ENCODE results near the gene UNC5C.

The UNC5C gene

DNA sequence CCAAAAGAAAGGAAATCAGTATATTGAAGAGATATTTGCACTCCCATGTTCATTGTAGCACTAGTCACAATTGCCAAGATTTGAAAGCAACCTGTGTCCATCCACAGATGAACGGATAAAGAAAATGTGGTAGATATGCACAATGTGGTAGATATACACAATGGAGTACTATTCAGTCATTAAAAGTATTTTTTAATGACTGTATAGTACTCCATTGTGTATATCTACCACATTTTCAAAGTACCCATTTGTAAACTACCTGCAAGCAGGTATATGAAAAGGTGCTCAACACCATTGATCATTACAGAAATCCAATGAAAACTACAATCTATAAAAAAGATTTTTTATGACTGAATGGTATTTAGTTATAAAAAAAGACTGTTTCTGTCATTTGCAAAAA lies 200.4 kb downstream of the UNC5C start:
- TF ChIP-seq, protein P1, sequence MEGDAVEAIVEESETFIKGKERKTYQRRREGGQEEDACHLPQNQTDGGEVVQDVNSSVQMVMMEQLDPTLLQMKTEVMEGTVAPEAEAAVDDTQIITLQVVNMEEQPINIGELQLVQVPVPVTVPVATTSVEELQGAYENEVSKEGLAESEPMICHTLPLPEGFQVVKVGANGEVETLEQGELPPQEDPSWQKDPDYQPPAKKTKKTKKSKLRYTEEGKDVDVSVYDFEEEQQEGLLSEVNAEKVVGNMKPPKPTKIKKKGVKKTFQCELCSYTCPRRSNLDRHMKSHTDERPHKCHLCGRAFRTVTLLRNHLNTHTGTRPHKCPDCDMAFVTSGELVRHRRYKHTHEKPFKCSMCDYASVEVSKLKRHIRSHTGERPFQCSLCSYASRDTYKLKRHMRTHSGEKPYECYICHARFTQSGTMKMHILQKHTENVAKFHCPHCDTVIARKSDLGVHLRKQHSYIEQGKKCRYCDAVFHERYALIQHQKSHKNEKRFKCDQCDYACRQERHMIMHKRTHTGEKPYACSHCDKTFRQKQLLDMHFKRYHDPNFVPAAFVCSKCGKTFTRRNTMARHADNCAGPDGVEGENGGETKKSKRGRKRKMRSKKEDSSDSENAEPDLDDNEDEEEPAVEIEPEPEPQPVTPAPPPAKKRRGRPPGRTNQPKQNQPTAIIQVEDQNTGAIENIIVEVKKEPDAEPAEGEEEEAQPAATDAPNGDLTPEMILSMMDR (IDR thresholded peaks at IDR 0.05) = no peak
- peak overlapping the region; percentile 88 for H3K27ac Mint-ChIP-seq
- peaks cover 44% of the 10 kb centered on the region for H3K9me3 Mint-ChIP-seq
- no peak for DNase-seq
- peaks cover 19% of the 10 kb centered on the region for H3K4me1 Mint-ChIP-seq
- H3K4me3 Mint-ChIP-seq = no peak overlapping the region
- H3K36me3 Mint-ChIP-seq (ENCODE audit: low read depth) = peaks cover 18% of the 10 kb centered on the region
- H3K27me3 Mint-ChIP-seq (ENCODE audit: low read depth, poor library complexity) = no peaks in the 10 kb centered on the region

DNA sequence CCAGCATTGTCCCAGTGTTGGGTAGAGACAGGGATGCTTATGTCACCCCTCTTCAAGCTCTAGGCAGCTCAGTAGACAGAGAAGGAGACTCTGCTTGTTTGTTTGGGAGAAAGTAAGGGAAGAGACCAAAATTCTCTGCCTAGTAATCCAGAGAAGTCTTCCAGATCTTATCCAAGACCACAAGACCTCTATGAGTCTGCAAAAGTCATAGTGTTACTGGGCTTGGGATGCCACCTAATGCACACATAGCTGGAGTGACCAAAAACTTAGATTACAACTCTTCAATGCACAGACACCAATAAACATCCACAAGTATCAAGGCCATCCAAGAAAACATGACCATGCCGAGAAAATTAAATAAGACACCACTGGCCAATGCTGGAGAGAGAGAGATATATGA lies 205.5 kb downstream of the UNC5C start:
- H3K27me3 Mint-ChIP-seq (ENCODE audit: low read depth, poor library complexity) = peaks cover 3% of the 10 kb centered on the region
- TF ChIP-seq, protein P1 (IDR thresholded peaks at IDR 0.05) = no peak
- H3K4me1 Mint-ChIP-seq = no peaks in the 10 kb centered on the region
- no peak for DNase-seq
- H3K36me3 Mint-ChIP-seq (ENCODE audit: low read depth) = peaks cover 18% of the 10 kb centered on the region
- peaks cover 43% of the 10 kb centered on the region for H3K9me3 Mint-ChIP-seq
- no peak overlapping the region for H3K27ac Mint-ChIP-seq
- H3K4me3 Mint-ChIP-seq = no peak overlapping the region

DNA sequence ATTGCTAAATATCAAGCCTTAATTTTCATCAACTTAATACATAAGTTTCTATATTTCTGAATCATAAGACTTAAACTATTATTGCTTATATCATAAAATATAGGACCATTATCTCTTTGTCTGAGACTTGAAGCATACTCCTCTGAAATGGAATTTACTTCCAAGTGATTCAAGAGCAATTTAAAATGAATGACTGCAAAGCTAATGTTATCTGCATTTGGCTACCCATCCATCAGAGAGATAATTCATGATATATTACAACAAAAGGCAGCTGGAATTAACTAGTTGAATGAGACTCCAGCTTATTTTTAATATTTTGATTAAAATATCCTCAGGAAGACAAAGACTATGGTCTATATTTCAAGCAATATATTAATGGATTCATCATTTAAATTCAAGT lies 208.6 kb downstream of the UNC5C start:
- Mint-ChIP-seq H3K36me3 (ENCODE audit: low read depth) (no peaks in the 10 kb centered on the region), H3K9me3 (peaks cover 14% of the 10 kb centered on the region), H3K4me3 (no peak overlapping the region), H3K4me1 (no peaks in the 10 kb centered on the region), H3K27ac (no peak overlapping the region), H3K27me3 (ENCODE audit: low read depth, poor library complexity) (peaks cover 3% of the 10 kb centered on the region)
- TF ChIP-seq, protein P1 (IDR thresholded peaks at IDR 0.05) = no peak
- no peak for DNase-seq

DNA sequence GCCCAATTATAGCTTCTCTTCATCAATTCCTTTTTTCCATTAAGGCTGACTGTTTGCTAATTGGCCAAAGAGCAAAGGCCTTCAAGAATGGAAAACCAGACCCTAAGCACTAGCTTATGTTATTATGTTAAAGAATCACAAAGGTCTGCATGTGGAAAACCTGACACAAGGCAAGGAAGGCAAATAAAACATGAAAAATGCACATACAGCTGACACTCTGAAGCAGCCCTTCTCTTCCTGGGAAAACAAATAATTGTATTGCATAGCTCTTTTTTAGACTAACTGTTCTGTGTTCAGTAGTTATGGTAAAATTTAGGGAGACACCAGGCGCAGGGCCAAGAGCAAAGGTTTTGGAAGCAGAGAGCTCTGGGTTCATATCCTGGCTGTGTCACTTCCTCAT lies 223.1 kb downstream of the UNC5C start:
- TF ChIP-seq, protein P1 (IDR thresholded peaks at IDR 0.05) = no peak
- H3K27ac Mint-ChIP-seq = no peak overlapping the region
- H3K27me3 Mint-ChIP-seq (ENCODE audit: low read depth, poor library complexity) = no peaks in the 10 kb centered on the region
- H3K36me3 Mint-ChIP-seq (ENCODE audit: low read depth) = no peaks in the 10 kb centered on the region
- H3K4me1 Mint-ChIP-seq = no peaks in the 10 kb centered on the region
- H3K4me3 Mint-ChIP-seq = no peak overlapping the region
- H3K9me3 Mint-ChIP-seq = peaks cover 11% of the 10 kb centered on the region
- no peak for DNase-seq

DNA sequence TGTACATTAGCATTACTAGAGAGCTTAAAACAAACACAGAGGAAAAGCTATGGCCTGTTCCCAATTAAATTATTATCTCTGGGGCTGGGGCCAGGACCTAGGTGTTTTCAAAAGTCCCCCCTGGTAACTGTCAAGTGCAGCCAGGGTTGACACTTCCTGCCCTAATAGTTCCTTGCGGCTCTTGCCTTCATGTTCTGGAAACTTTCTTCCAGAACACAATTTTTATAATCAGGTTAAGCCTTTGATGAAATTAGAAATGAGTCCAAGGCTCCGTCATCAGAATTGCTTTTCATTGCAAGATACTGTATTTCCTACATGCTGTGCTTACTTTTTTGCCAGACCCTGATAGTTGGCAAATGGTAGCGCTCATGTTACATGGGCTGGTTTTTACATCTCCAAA lies 229.6 kb downstream of the UNC5C start:
- no peak overlapping the region for H3K27ac Mint-ChIP-seq
- no peaks in the 10 kb centered on the region for H3K36me3 Mint-ChIP-seq (ENCODE audit: low read depth)
- no peak overlapping the region for H3K4me3 Mint-ChIP-seq
- peaks cover 4% of the 10 kb centered on the region for H3K9me3 Mint-ChIP-seq
- no peak for DNase-seq
- H3K4me1 Mint-ChIP-seq = peaks cover 19% of the 10 kb centered on the region
- TF ChIP-seq, protein P1 (IDR thresholded peaks at IDR 0.05) = no peak
- no peaks in the 10 kb centered on the region for H3K27me3 Mint-ChIP-seq (ENCODE audit: low read depth, poor library complexity)

DNA sequence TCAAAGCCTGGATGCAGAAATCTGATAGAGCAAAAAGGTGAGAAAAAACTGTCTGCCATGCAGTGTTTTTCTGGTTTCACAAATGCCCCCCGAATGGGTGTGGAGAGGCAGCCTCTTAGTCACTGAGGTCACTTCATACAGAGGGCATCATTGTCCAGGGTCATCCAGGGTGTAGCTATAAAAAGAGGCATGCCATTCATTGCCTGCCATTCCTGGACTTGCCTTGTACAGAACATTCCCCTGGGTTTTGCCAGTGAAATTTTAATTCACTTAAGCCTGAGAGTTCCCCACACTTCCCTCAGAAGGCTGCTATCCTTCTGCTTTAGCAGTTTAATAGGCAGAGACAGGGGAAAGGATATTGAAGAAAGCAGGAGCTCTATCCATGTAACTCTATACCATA lies 230.3 kb downstream of the UNC5C start:
- TF ChIP-seq, protein P1 (IDR thresholded peaks at IDR 0.05) = no peak
- Mint-ChIP-seq H3K9me3 (peaks cover 2% of the 10 kb centered on the region), H3K27me3 (ENCODE audit: low read depth, poor library complexity) (no peaks in the 10 kb centered on the region), H3K27ac (no peak overlapping the region), H3K36me3 (ENCODE audit: low read depth) (no peaks in the 10 kb centered on the region), H3K4me1 (peaks cover 19% of the 10 kb centered on the region), H3K4me3 (no peak overlapping the region)
- no peak for DNase-seq

Measured in nephron progenitor cell (in vitro differentiated cells).